GM13976 (cell line): ENCODE measurements around the gene THYN1.
A peak's percentile ranks its signal among the peaks of the same experiment; 100 is the strongest.

ENCODE experiments used
- DNase-seq: peaks from one replicate; pipeline ENCODE4 v3.0.0; 2012; ENCODE audit warnings: low spot score
- in situ Hi-C: fragments of 300-500 bp; cut with MboI; formaldehyde crosslinking; loops from one replicate; pipeline ENCODE4 v1.12.0; 2022; ENCODE audit warnings: low sequenced_read_pairs, mixed read lengths, inconsistent platforms; ENCODE audit not compliant: unreplicated experiment
- TF ChIP-seq, protein P1 (sequence below): IDR thresholded peaks from 2 replicates; pipeline ENCODE4 v1.5.1; 2012; ENCODE audit warnings: borderline replicate concordance, mild to moderate bottlenecking; ENCODE audit not compliant: insufficient read depth; ENCODE audit errors: extremely low read depth, missing control alignments, control extremely low read depth

THYN1 gene

DNA sequence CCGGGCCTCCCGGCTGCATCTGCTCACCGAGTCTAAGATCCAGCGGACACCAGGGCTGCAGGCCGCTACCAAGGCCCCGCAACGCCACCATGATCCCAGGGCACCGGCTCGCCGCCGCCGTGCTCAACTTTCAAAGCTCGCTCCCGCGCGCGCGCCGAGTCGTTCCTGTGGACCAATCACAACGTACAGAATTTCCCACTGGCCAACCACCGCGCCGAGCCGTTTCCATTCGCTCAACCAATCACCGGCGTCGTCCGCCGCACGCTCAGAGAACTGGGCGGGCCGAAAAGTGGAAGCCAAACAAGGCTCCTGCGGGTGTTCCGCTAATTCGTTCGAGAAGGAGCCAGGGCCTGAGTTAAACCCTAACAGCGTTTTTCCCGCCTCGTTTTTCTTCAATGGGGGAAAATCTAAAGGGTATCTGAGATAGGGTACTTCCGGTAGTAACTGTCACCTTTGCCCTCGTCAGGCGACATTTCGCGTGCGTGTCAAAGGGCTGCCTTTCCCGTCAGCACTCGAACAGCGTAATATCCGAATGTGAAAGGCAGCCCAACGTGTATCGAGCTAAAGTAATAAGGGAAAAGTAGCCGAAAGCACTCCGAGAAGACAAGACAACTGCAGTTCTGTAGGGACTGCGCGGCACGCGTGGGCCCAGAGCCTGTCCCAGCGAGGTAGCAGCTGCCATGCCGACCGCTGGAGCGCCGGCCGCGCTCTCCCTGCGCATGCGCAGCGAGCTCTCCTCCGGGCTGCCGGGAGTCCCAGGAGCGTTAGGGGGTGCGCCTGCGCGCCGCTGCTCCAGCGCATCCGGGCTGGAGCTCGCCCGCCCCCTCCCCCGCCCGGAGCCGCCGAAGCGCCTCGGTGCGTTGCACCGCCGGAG, 29.1 kb downstream of the THYN1 start, which contains the start of the genes NCAPD3 and VPS26B:
Gene NCAPD3 (minus strand): TSS at position 132 of the 874 bp plus-strand sequence. CDS start 41 bp downstream, at position 91.
Gene VPS26B (plus strand): TSS at position 836 of the 874 bp plus-strand sequence. CDS start 452 bp downstream, outside the sequence.
- peak; percentile 98 for DNase-seq
- in situ Hi-C loops, result no loop called here
- TF ChIP-seq, protein P1, sequence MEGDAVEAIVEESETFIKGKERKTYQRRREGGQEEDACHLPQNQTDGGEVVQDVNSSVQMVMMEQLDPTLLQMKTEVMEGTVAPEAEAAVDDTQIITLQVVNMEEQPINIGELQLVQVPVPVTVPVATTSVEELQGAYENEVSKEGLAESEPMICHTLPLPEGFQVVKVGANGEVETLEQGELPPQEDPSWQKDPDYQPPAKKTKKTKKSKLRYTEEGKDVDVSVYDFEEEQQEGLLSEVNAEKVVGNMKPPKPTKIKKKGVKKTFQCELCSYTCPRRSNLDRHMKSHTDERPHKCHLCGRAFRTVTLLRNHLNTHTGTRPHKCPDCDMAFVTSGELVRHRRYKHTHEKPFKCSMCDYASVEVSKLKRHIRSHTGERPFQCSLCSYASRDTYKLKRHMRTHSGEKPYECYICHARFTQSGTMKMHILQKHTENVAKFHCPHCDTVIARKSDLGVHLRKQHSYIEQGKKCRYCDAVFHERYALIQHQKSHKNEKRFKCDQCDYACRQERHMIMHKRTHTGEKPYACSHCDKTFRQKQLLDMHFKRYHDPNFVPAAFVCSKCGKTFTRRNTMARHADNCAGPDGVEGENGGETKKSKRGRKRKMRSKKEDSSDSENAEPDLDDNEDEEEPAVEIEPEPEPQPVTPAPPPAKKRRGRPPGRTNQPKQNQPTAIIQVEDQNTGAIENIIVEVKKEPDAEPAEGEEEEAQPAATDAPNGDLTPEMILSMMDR, result no peak

DNA sequence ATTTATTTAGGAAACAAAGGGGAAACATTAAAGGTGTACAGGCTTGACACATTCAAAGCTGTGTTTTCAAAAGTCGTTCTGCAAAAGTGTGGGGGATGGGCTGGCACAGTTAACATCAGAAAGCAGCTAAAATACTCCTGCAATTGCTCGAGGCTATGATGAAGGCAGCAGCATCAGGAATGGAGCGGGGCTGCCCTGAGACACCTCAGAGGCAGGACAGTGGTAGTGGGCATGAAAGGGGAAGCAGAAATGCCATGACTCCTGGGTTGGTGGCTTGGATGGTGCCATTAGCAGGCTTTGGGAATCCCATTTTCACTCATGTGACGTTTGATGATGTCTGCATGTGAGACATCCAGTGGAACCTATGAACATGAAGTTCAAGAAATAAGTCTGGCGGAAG, 30.0 kb downstream of the THYN1 start:
- in situ Hi-C loops, result no loop called here
- no peak for DNase-seq
- TF ChIP-seq, protein P1, result no peak

DNA sequence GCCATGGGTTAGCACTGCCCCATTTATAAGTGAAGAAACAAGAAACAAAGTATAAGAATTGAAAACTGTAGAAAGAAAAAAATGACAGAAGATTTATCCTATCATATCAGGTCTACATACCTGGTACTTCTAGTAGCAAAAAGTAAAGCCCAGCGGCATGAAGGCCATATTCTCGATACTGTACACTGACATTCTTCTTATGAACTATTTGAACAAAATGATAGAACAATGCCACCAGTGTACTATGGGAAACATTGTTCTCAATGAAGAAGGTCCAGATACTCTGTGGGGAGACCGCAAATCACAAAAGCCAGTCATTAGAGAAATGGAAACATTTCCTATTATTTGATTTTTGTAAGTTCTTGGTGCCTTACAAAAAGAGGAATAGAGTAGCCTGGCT, 36.3 kb downstream of the THYN1 start:
- in situ Hi-C loops, result no loop called here
- TF ChIP-seq, protein P1, result no peak
- no peak for DNase-seq

DNA sequence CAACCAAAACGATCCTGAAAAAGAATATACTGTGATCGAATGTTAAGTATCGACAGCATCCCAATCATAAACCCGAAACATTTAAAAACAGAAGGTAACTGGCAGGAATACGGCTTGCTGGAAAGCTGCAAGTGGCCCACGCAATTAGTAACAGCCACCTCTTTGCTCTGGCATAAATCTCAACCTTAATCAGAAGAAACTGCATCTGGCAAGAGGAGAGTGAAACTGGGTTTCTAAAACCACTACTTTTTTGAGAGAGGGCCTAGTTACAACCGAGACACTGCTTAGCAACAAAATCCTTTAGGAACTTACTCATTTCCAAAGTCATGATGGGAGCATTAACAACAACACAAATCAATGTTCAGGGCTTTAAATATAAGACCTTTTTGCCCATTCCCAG, 37.3 kb downstream of the THYN1 start:
- TF ChIP-seq, protein P1, result no peak
- in situ Hi-C loops, result no loop called here
- no peak for DNase-seq

DNA sequence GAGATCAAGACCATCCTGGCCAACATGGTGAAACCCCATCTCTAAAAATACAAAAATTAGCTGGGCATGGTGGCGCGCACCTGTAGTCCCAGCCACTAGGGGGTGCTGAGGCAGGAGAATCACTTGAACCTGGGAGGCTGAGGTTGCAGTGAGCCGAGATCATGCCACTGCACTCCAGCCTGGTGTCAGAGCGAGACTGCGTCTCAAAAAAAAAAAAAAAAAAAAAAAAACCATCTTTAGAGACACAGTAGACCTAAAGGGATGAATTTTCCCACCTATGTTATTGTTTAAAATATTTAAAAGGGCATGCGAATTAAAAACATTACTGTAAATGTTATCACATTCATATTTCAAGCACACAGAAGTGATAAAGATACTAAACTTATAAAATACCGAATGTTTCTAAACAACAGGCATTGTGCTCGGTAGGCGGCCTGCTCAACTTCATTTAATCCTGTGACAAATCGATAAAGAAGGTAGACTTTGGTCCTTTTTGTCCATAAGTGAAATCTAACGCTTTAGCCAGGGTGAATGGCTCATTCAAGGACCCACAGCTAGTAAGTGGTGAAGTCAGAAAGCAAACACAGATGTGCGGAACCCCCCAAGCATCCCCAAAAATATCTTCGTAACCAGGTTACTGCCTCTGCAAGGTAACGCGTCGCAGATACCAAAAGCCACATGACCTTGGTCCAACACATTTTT, 45.5 kb downstream of the THYN1 start:
- in situ Hi-C loops, result no loop called here
- TF ChIP-seq, protein P1, result peak; percentile 67
- no peak for DNase-seq

DNA sequence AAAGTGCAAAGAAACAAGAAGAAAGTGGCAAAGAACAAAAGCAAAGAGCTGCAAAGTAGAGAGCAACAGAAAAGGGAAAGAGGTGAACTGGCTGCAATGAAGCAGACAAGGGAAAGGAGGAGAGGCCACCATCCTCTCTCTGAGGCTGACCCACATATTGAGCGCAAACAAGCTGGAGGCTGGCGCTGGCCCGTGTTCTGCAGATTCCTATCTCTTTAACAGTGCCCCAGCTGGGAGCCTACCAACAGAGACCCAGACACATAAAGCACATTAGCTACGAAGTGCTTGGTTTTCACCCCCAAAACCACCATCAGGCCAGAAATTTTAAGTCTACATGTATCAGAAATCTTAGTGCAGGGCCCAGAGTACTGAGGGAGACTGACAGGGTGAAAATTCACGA, 47.0 kb downstream of the THYN1 start:
- in situ Hi-C loops, result no loop called here
- no peak for DNase-seq

More for the DNA sequence above, 47.0 kb downstream of the THYN1 start:
- TF ChIP-seq, protein P1, result no peak
